ENCODE results near the gene FAM163B.
A peak's percentile ranks its signal among the peaks of the same experiment; 100 is the strongest.

The FAM163B gene

GRCh38 chr9:133584167-133584558, 25.0 kb downstream of the FAM163B start:
- no peak for TF ChIP-seq CTCF (conservative IDR thresholded peaks at IDR 0.05; ENCODE audit: low read depth)
- CTCF ChIA-PET = interaction anchor here (0.5 kb wide), 1 partner anchor 21 kb away, joined by 3 read pairs; no protein-coding TSS in a partner anchor
- no peak for DNase-seq (ENCODE audit: low spot score)
- POLR2A ChIA-PET (ENCODE audit: low non-redundant PET) = no interaction called here
- no peak overlapping the region for H3K27ac ChIP-seq

- no peak for TF ChIP-seq CTCF (conservative IDR thresholded peaks at IDR 0.05; ENCODE audit: low read depth)
- POLR2A ChIA-PET (ENCODE audit: low non-redundant PET) = no interaction called here
- DNase-seq (ENCODE audit: low spot score) = no peak
- H3K27ac ChIP-seq = no peak overlapping the region
- CTCF ChIA-PET = interaction anchor here (0.5 to 0.6 kb wide), 2 partner anchors 21 to 288 kb away, joined by 3 read pairs; no protein-coding TSS in a partner anchor
Measured at GRCh38 chr9:133583586-133583985, 25.6 kb downstream of the FAM163B start.

- POLR2A ChIA-PET (ENCODE audit: low non-redundant PET) = no interaction called here
- H3K27ac ChIP-seq = no peak overlapping the region
- DNase-seq (ENCODE audit: low spot score) = no peak
- TF ChIP-seq CTCF (conservative IDR thresholded peaks at IDR 0.05; ENCODE audit: low read depth) = no peak
- CTCF ChIA-PET = interaction anchor here (0.6 kb wide), 1 partner anchor 288 kb away, joined by 3 read pairs; no protein-coding TSS in a partner anchor
Measured at GRCh38 chr9:133583111-133583510, 26.1 kb downstream of the FAM163B start.

- CTCF ChIA-PET = no interaction called here
- POLR2A ChIA-PET (ENCODE audit: low non-redundant PET) = no interaction called here
- no peak for TF ChIP-seq CTCF (conservative IDR thresholded peaks at IDR 0.05; ENCODE audit: low read depth)
- no peak overlapping the region for H3K27ac ChIP-seq
- no peak for DNase-seq (ENCODE audit: low spot score)
Measured at GRCh38 chr9:133582501-133583045, 26.6 kb downstream of the FAM163B start.

GRCh38 chr9:133581513-133582343, 27.5 kb downstream of the FAM163B start:
- ChIA-PET POLR2A (ENCODE audit: low non-redundant PET) (no interaction called here), CTCF (interaction anchor here (0.7 kb wide), 2 partner anchors 9 to 131 kb away, joined by 3 to 4 read pairs; no protein-coding TSS in a partner anchor)
- peak; percentile 28 for DNase-seq (ENCODE audit: low spot score)
- no peak overlapping the region for H3K27ac ChIP-seq
- no peak for TF ChIP-seq CTCF (conservative IDR thresholded peaks at IDR 0.05; ENCODE audit: low read depth)

GRCh38 chr9:133581011-133581410, 28.2 kb downstream of the FAM163B start:
- TF ChIP-seq CTCF (conservative IDR thresholded peaks at IDR 0.05; ENCODE audit: low read depth) = no peak
- ChIA-PET POLR2A (ENCODE audit: low non-redundant PET) (no interaction called here), CTCF (no interaction called here)
- no peak overlapping the region for H3K27ac ChIP-seq
- DNase-seq (ENCODE audit: low spot score) = no peak

All from RWPE1 (cell line).